Left colon (tissue), 2 donors: ENCODE measurements around the gene TBC1D9B. TPM values are rescaled to one million over a fixed set of nuclear protein-coding genes. Genes with fewer than 3 reads are reported as not detected.

Source experiments
- ATAC-seq: fragments of 200-7000 bp; cut with Tn5 transposase; one replicate; pipeline ENCODE4 v1.9.1; 2020; ENCODE audit warnings: mild to moderate bottlenecking, moderate library complexity
- DNase-seq, 2 donors: peaks; one replicate each; pipeline ENCODE4 v3.0.0-alpha.2; 2020
- intact Hi-C, 2 donors: fragments of 100-400 bp; cut with DNase I in 1 of 2; cut with micrococcal nuclease in 1 of 2; formaldehyde crosslinking; loops; one replicate each; pipeline versions ENCODE4 v1.11.2 to v1.14.0; 2022; cut with DNase I, micrococcal nuclease
- total RNA-seq, 2 donors: library from RNA; stranded (reverse); fragmentation: NEBNext Ultra II Directional; extraction: Animal tissue kit (Norgen Biotek cat#: 25700); gene quantifications; one replicate each; pipeline ENCODE4 v1.2.1, GENCODE V29; 2021
- donor health status: DM: no; HTN: no; CAD: no.
- donor health status: DM: yes; HTN: yes; CAD: no.

TBC1D9B gene
- total RNA-seq, 2 donors from 2014 or later = 97.8 to 117 TPM

GRCh38 chr5:179817470-179817840 is 90.2 kb downstream of the TBC1D9B start:
- intact Hi-C loops = no loop called here
- DNase-seq = peak in 1 of 2 donors; percentile 36
- ATAC-seq = no peak

- intact Hi-C loops = no loop called here
- DNase-seq (peak in 1 of 2 donors; percentile 61), ATAC-seq (no peak)
Measured at GRCh38 chr5:179816796-179817469, 90.8 kb downstream of the TBC1D9B start.

GRCh38 chr5:179816401-179816795 is 91.3 kb downstream of the TBC1D9B start:
- intact Hi-C loops = no loop called here
- DNase-seq (no peak), ATAC-seq (no peak)

- no peak for DNase-seq
- no peak for ATAC-seq
- intact Hi-C loops = no loop called here
Measured at GRCh38 chr5:179815491-179816249, 92.0 kb downstream of the TBC1D9B start.

DNA sequence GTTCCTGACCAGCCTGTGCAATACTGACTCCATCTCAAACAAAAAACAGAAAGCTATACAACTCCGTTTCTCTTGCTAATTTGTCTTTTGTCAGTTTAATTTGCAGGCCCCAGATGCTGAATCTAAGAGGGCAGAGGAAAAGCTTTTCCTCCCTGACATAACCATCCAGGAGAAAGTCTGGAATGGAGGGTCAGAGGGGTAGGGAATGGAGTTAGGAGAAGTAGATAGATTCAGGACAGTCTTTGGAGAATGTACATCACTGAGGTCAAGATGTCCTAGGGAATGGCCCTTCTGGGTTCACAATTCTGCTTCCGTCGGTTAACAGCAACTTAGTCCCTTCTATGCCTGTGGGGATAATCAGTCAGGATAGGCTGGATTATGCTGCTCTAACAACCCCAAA is 93.6 kb downstream of the TBC1D9B start:
- no peak for DNase-seq
- ATAC-seq = no peak
- intact Hi-C loops = no loop called here

GRCh38 chr5:179812997-179813607 is 94.6 kb downstream of the TBC1D9B start:
- ATAC-seq = no peak
- intact Hi-C loops = no loop called here
- DNase-seq = no peak

- intact Hi-C loops = no loop called here
- no peak for DNase-seq
- ATAC-seq = no peak
Measured at GRCh38 chr5:179812135-179812825, 95.4 kb downstream of the TBC1D9B start.

Other genes with a start within 250 kb of the TBC1D9B start
- gene CBY3, start 226.9 kb downstream of the TBC1D9B start, total RNA-seq = not detected
- 100 to 1,000 TPM; 506 to 601 TPM for gene CANX, start 208.9 kb downstream of the TBC1D9B start, total RNA-seq
- gene MAML1, start 175.1 kb downstream of the TBC1D9B start, total RNA-seq = 10 to 100 TPM; 22.1 to 24.9 TPM
- 1 to 10 TPM; 4.2 to 8.7 TPM for gene LTC4S, start 113.9 kb downstream of the TBC1D9B start, total RNA-seq
- 100 to 1,000 TPM; 465 to 474 TPM for gene MGAT4B, start 101.0 kb downstream of the TBC1D9B start, total RNA-seq
- 100 to 1,000 TPM; 200 to 355 TPM for gene SQSTM1, start 87.0 kb downstream of the TBC1D9B start, total RNA-seq
- gene MRNIP, start 49.1 kb downstream of the TBC1D9B start, total RNA-seq = 10 to 100 TPM; 16.6 to 18.9 TPM
- gene RNF130, start 163.9 kb upstream of the TBC1D9B start, total RNA-seq = 10 to 100 TPM; 39.7 to 52.1 TPM